Skeletal muscle tissue (tissue), 4 donors: Measurements from ENCODE around the gene DMD. TPM values are rescaled to one million over a fixed set of nuclear protein-coding genes. Genes with fewer than 3 reads are reported as not detected.
A peak's percentile ranks its signal among the peaks of the same experiment; 100 is the strongest.

Experiments used
- H3K27ac ChIP-seq: one replicate; pipeline ENCODE4 v1.7.0; 2013; ENCODE audit warnings: mild to moderate bottlenecking, low read depth, low read length, inconsistent platforms
- H3K27me3 ChIP-seq, 3 donors: one replicate each; pipeline ENCODE4 v1.7.0; 2013; ENCODE audit warnings: low read length in 3 of 3; ENCODE audit not compliant: control insufficient read depth in 3 of 3, insufficient read depth in 3 of 3
- H3K36me3 ChIP-seq, 3 donors: one replicate each; pipeline ENCODE4 v1.7.0; 2013; ENCODE audit warnings: low read length in 3 of 3; ENCODE audit not compliant: control insufficient read depth in 3 of 3, insufficient read depth in 3 of 3
- H3K4me1 ChIP-seq, 3 donors: one replicate each; pipeline ENCODE4 v1.7.0; 2013; ENCODE audit warnings: low read length in 3 of 3, mild to moderate bottlenecking in 3 of 3; ENCODE audit not compliant: control insufficient read depth in 3 of 3, insufficient read depth in 3 of 3
- H3K4me3 ChIP-seq, 3 donors: one replicate each; pipeline ENCODE4 v1.7.0; 2013; ENCODE audit warnings: low read length in 3 of 3
- H3K9ac ChIP-seq, 3 donors: one replicate each; pipeline ENCODE4 v1.7.0; 2013; ENCODE audit warnings: low read length in 3 of 3, mild to moderate bottlenecking in 3 of 3, moderate library complexity in 2 of 3, low read depth in 1 of 3
- H3K9me3 ChIP-seq, 3 donors: one replicate each; pipeline ENCODE4 v1.7.0; 2013; ENCODE audit warnings: low read length in 3 of 3; ENCODE audit not compliant: control insufficient read depth in 3 of 3
- total RNA-seq: library from RNA; depleted of rRNA; stranded (reverse); fragments of >200 nt; gene quantifications from one replicate; pipeline ENCODE4 v1.2.3, GENCODE V29; 2014
- donor health status: Osteomylitis.

The DMD gene
- total RNA-seq, 1 donor from 2014 or later = 190 TPM

GRCh38 chrX:32150141-32150540 lies 1061.2 kb downstream of the DMD start:
- Histone ChIP-seq H3K4me1 (peaks cover 7 to 11% (median 9%) of the 10 kb centered on the region in 3 donors), H3K36me3 (no peaks in the 10 kb centered on the region), H3K27me3 (no peaks in the 10 kb centered on the region), H3K27ac (peak overlapping the region; percentile 11), H3K4me3 (no peak overlapping the region), H3K9me3 (no peaks in the 10 kb centered on the region), H3K9ac (no peak overlapping the region)

DNA sequence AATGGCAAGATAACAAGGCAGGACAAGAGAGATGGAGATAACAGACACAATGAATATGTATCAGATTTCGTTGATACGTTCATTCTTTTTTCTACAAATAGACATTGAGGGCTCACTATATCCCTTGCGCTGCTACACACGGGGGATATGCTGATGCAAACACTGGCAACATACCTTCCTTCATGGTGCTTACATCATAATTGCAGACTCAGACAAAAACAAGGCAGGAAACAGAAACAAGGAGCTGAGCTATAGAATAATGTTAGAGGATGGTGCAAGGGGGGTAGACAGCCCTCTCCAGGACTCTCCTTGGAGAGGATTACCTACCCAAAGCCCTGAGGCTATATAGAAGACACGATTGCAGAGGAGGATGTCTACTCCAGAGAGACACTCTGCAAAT lies 1069.5 kb downstream of the DMD start:
- H3K36me3 ChIP-seq = no peaks in the 10 kb centered on the region
- H3K9me3 ChIP-seq = no peaks in the 10 kb centered on the region
- no peak overlapping the region for H3K27ac ChIP-seq
- H3K9ac ChIP-seq = no peak overlapping the region
- no peaks in the 10 kb centered on the region for H3K27me3 ChIP-seq
- H3K4me3 ChIP-seq = no peak overlapping the region
- H3K4me1 ChIP-seq = no peaks in the 10 kb centered on the region

DNA sequence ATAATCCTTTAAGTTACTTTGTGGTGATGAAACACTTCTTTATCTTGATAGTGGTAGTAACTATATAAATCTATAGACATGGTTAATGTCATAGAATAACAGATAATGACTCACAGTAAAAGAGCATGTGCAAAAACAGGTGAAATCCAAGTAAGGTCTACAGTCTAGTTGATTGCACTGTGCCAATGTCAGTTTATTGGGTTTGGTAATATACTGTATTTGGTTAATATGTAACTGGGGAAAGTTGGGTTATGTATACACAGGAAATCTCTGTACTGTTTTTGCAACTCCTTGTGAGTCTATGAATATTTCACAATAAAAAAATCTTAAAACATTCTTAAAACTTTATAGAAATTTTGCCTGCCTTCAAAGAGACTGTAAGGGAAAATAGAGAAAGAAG lies 1071.9 kb downstream of the DMD start:
- Histone ChIP-seq H3K27ac (no peak overlapping the region), H3K36me3 (no peaks in the 10 kb centered on the region), H3K4me1 (no peaks in the 10 kb centered on the region), H3K9ac (no peak overlapping the region), H3K4me3 (no peak overlapping the region), H3K27me3 (no peaks in the 10 kb centered on the region), H3K9me3 (no peaks in the 10 kb centered on the region)

GRCh38 chrX:32137525-32137924 lies 1073.8 kb downstream of the DMD start:
- no peaks in the 10 kb centered on the region for H3K36me3 ChIP-seq
- H3K9me3 ChIP-seq = no peaks in the 10 kb centered on the region
- no peaks in the 10 kb centered on the region for H3K4me1 ChIP-seq
- H3K4me3 ChIP-seq = no peak overlapping the region
- no peaks in the 10 kb centered on the region for H3K27me3 ChIP-seq
- no peak overlapping the region for H3K9ac ChIP-seq
- no peak overlapping the region for H3K27ac ChIP-seq

DNA sequence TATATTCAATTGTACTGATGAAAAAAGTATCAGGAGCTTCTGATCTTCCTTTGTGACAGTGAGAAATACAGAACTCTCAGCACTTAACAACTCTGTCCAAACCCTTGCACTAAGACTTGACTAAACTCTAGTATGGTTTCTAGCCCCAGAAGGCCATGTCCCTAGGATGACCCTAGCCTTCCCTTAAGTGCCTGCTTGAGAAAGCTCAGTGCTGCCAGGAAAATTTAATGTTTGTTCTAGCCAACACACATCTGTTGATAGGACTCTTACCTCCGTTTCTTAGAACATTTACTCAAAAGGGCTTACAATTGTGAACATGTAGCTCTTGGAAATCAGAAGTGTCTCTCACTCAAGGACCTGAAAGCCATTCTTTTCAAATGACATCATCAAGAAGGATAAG lies 1084.4 kb downstream of the DMD start:
- Histone ChIP-seq H3K9me3 (no peaks in the 10 kb centered on the region), H3K4me3 (no peak overlapping the region), H3K27ac (no peak overlapping the region), H3K27me3 (no peaks in the 10 kb centered on the region), H3K9ac (no peak overlapping the region), H3K36me3 (no peaks in the 10 kb centered on the region), H3K4me1 (no peaks in the 10 kb centered on the region)

DNA sequence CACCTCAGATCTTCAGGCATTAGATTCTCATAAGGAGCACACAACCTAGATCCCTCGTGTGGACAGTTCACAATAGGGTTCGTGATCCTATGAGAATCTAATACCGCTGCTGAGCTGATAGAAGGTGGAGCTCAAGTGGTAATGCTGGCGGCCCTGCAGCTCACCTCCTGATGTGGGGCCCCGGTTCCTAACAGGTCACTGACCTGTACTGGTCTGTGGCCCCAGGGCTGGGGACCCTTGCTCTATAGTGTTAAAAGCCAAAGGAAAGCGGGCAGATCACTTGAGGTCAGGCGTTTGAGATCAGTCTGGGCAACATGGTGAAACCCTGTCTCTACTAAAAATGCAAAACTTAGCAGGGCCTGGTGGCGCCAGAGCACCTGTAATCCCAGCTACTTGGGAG lies 1092.5 kb downstream of the DMD start:
- Histone ChIP-seq H3K27ac (no peak overlapping the region), H3K27me3 (no peaks in the 10 kb centered on the region), H3K4me1 (no peaks in the 10 kb centered on the region), H3K36me3 (no peaks in the 10 kb centered on the region), H3K9me3 (no peaks in the 10 kb centered on the region), H3K4me3 (no peak overlapping the region), H3K9ac (no peak overlapping the region)

DNA sequence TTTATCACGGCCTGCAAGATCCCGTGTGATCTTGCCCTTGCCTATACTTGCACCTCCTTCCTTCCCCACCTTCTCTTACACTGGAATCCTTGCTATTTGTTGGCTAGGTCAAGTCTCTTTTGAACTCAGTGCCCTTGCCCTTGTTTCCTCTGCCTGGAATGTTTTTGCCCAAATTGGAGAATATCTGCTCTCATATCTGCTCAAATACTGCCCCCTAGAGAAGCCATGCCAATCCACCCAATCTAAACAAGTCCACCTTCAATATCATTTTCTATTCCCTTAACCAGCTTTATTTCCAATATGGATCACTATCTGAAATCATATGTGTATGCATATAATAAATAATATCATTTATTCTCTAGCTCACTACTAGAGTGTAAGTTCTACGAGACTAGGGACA lies 1095.3 kb downstream of the DMD start:
- Histone ChIP-seq H3K27ac (no peak overlapping the region), H3K9ac (no peak overlapping the region), H3K27me3 (no peaks in the 10 kb centered on the region), H3K36me3 (no peaks in the 10 kb centered on the region), H3K4me1 (no peaks in the 10 kb centered on the region), H3K9me3 (no peaks in the 10 kb centered on the region), H3K4me3 (no peak overlapping the region)

DNA sequence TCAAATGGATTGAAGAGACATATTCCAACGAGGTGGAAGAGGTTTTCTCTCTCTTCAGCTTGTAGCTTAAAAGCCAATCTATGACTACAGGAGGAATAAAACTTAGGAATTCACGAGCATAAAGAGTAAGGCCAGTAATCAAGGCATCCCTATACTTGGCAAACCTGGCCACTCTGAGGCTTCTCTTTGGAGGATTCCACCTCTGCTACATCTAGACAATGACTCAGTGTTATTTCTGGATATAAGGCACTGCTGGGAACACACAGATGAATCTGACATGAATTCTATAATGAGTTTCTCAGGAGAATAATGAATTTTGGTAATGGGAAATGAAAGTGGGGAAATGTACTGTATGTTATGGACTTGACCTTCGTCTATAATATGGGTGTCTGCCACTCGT lies 1123.7 kb downstream of the DMD start:
- H3K9ac ChIP-seq = no peak overlapping the region
- H3K36me3 ChIP-seq = no peaks in the 10 kb centered on the region
- no peak overlapping the region for H3K27ac ChIP-seq
- no peaks in the 10 kb centered on the region for H3K9me3 ChIP-seq
- no peaks in the 10 kb centered on the region for H3K4me1 ChIP-seq
- H3K27me3 ChIP-seq = no peaks in the 10 kb centered on the region
- no peak overlapping the region for H3K4me3 ChIP-seq

- Histone ChIP-seq H3K9me3 (no peaks in the 10 kb centered on the region), H3K4me1 (no peaks in the 10 kb centered on the region), H3K4me3 (no peak overlapping the region), H3K27me3 (no peaks in the 10 kb centered on the region), H3K36me3 (no peaks in the 10 kb centered on the region), H3K9ac (no peak overlapping the region), H3K27ac (no peak overlapping the region)
These were observed 1126.6 kb downstream of the DMD start for GRCh38 chrX:32084757-32085156.

DNA sequence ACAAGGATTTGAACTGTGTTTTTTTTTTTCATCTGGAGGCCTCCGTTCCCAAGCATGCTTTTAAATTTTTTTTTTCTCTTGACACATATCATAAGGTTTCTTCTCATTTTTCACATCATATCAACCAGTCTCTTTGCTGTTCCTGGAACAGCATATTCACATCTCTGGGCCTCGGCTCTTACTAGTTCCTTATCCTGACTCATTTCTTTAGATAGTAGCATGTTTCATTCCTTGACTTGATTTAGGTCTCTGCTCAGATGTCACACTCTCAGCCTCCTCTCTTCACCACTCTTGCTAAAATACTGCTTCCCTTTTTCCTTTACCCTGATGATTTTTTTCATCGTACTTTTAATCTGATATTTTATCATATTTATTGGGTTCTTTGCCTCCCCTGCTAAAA lies 1163.1 kb downstream of the DMD start:
- H3K4me3 ChIP-seq = no peak overlapping the region
- no peak overlapping the region for H3K9ac ChIP-seq
- no peaks in the 10 kb centered on the region for H3K9me3 ChIP-seq
- H3K4me1 ChIP-seq = no peaks in the 10 kb centered on the region
- H3K27ac ChIP-seq = no peak overlapping the region
- H3K27me3 ChIP-seq = no peaks in the 10 kb centered on the region
- no peaks in the 10 kb centered on the region for H3K36me3 ChIP-seq

GRCh38 chrX:32045149-32045548 lies 1166.2 kb downstream of the DMD start:
- H3K27me3 ChIP-seq = no peaks in the 10 kb centered on the region
- H3K27ac ChIP-seq = no peak overlapping the region
- H3K9me3 ChIP-seq = no peaks in the 10 kb centered on the region
- H3K9ac ChIP-seq = no peak overlapping the region
- no peaks in the 10 kb centered on the region for H3K4me1 ChIP-seq
- no peak overlapping the region for H3K4me3 ChIP-seq
- no peaks in the 10 kb centered on the region for H3K36me3 ChIP-seq
